ENCODE data around the gene B9D1.
"Not testable (repeated sequence)": the region's sequence is repeated elsewhere in the genome, so short reads cannot be mapped to it uniquely, and the experiment has no call there.

The B9D1 gene

DNA sequence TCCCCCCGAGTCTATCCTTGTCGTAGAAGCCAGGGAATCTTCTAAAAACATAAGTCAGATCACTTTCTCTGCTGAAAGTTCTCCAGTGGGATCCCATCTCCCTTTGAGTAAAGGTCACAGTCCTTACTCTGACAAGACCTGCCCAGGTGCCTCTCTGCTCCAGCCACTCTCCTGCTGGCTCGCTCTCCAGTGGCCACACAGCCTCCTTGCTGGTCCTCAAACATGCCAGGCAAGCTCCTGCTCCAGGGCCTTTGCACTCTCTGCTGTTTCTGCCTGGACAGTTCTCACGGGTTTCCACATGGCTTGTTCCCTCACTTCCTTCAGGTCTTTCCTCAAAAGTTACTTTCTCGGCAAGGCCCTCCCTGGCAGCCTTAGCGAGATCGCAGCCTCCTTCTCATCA lies 3.4 kb downstream of the B9D1 start:
- Histone ChIP-seq H3K4me3 (ENCODE audit: low read depth in 1 of 2, low read length in 2 of 2) (no peak overlapping the region), H3K27ac (ENCODE audit: low read depth, low read length) (no peak overlapping the region), H3K36me3 (ENCODE audit: control insufficient read depth in 1 of 2, insufficient read depth in 2 of 2, low read length in 2 of 2) (no peaks in the 10 kb centered on the region), H3K4me1 (ENCODE audit: control insufficient read depth in 1 of 2, insufficient read depth in 2 of 2, low read length in 2 of 2) (peaks cover 11 to 18% of the 10 kb centered on the region in 2 donors), H3K27me3 (ENCODE audit: control insufficient read depth in 1 of 2, insufficient read depth in 2 of 2, low read length in 2 of 2) (peaks cover 0 to 2% of the 10 kb centered on the region in 2 donors), H3K9ac (ENCODE audit: low read depth in 1 of 2, low read length in 2 of 2) (no peak overlapping the region), H3K9me3 (ENCODE audit: control insufficient read depth in 1 of 2, low read length in 2 of 2) (no peaks in the 10 kb centered on the region)

DNA sequence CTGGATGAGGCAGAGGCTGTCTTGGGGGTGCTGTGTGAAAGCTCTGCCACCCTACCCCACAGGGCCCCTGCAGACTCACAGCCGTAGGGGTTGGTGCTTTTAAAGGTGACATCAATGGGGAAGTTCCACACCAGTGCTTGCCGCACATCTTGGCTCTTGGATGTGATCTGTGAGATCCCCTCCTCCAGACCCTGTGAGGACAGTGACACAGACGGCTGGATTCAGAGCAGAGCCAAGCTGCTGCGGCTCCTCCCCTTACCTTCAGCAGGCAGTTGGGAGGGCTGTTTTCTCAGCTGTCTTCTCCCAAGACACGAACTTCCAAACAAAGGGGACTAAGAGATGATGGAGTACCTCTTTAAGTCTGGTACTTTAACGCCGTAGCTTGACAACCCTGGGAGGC lies 4.8 kb downstream of the B9D1 start:
- Histone ChIP-seq H3K4me3 (ENCODE audit: low read depth in 1 of 2, low read length in 2 of 2) (no peak overlapping the region), H3K4me1 (ENCODE audit: control insufficient read depth in 1 of 2, insufficient read depth in 2 of 2, low read length in 2 of 2) (peaks cover 3 to 12% of the 10 kb centered on the region in 2 donors), H3K27ac (ENCODE audit: low read depth, low read length) (no peak overlapping the region), H3K36me3 (ENCODE audit: control insufficient read depth in 1 of 2, insufficient read depth in 2 of 2, low read length in 2 of 2) (no peaks in the 10 kb centered on the region), H3K9ac (ENCODE audit: low read depth in 1 of 2, low read length in 2 of 2) (no peak overlapping the region), H3K27me3 (ENCODE audit: control insufficient read depth in 1 of 2, insufficient read depth in 2 of 2, low read length in 2 of 2) (no peaks in the 10 kb centered on the region), H3K9me3 (ENCODE audit: control insufficient read depth in 1 of 2, low read length in 2 of 2) (no peaks in the 10 kb centered on the region)

DNA sequence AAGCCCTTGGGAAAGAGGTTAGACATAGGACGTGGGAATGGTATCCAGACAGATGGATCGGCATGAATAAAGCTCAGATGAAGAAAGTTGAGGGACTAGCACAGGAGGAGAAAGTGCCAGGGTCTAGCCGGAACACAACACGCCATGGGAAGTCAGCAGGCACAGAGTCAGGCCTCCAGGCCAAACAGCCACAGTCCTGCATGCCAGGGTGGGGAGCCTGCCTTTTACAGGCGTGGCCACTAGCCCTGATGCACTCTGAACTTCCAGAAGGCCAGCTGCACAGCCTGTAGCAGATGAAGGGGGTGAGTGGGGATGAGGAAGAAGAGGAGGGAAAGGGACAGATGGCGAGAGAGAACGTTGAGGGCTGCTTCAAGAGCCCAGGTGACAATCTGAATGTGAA lies 5.2 kb downstream of the B9D1 start:
- H3K9me3 ChIP-seq (ENCODE audit: control insufficient read depth in 1 of 2, low read length in 2 of 2) = no peaks in the 10 kb centered on the region
- no peak overlapping the region for H3K4me3 ChIP-seq (ENCODE audit: low read depth in 1 of 2, low read length in 2 of 2)
- peaks cover 3 to 12% of the 10 kb centered on the region in 2 donors for H3K4me1 ChIP-seq (ENCODE audit: control insufficient read depth in 1 of 2, insufficient read depth in 2 of 2, low read length in 2 of 2)
- H3K27me3 ChIP-seq (ENCODE audit: control insufficient read depth in 1 of 2, insufficient read depth in 2 of 2, low read length in 2 of 2) = no peaks in the 10 kb centered on the region
- no peaks in the 10 kb centered on the region for H3K36me3 ChIP-seq (ENCODE audit: control insufficient read depth in 1 of 2, insufficient read depth in 2 of 2, low read length in 2 of 2)
- H3K9ac ChIP-seq (ENCODE audit: low read depth in 1 of 2, low read length in 2 of 2) = no peak overlapping the region
- H3K27ac ChIP-seq (ENCODE audit: low read depth, low read length) = no peak overlapping the region

DNA sequence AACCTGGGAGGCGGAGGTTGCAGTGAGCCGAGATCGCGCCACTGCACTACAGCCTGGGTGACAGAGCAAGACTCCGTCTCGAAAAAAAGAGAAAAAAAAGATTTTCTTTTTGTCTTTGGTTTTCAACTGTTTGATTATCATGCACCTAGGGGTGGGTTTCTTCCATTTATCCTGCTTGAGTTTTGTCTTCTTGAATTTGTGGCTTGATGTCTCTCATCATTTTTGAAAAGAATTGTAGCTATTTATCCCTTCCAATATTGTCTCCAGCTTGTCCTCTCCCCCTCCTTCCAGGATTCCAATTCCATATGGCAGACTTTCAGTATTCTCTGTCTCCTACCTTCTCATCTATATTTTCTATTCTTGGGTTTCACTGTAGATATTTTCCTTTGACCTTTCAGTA lies 7.8 kb downstream of the B9D1 start:
- Histone ChIP-seq H3K9ac (ENCODE audit: low read depth in 1 of 2, low read length in 2 of 2) (no peak overlapping the region), H3K36me3 (ENCODE audit: control insufficient read depth in 1 of 2, insufficient read depth in 2 of 2, low read length in 2 of 2) (no peaks in the 10 kb centered on the region), H3K27me3 (ENCODE audit: control insufficient read depth in 1 of 2, insufficient read depth in 2 of 2, low read length in 2 of 2) (no peaks in the 10 kb centered on the region), H3K27ac (ENCODE audit: low read depth, low read length) (no peak overlapping the region), H3K4me3 (ENCODE audit: low read depth in 1 of 2, low read length in 2 of 2) (no peak overlapping the region), H3K9me3 (ENCODE audit: control insufficient read depth in 1 of 2, low read length in 2 of 2) (no peaks in the 10 kb centered on the region), H3K4me1 (ENCODE audit: control insufficient read depth in 1 of 2, insufficient read depth in 2 of 2, low read length in 2 of 2) (peaks cover 0 to 5% of the 10 kb centered on the region in 2 donors)

DNA sequence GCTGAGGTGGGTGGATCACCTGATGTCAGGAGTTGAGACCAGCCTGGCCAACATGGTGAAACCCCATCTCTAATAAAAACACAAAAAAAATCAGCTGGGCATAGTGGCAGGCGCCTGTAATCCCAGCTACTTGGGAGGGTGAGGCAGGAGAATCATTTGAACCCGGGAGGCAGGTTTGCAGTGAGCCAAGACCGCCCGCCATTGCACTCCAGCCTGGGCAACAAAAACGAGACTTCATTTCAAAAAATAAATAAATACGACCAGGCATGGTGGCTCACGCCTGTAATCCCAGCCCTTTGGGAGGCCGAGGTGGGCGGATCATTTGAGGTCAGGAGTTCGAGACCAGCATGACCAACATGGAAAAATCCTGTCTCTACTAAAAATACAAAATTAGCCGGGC lies 9.1 kb downstream of the B9D1 start:
- not testable (repeated sequence) for H3K4me3 ChIP-seq (ENCODE audit: low read depth in 1 of 2, low read length in 2 of 2); H3K9ac ChIP-seq (ENCODE audit: low read depth in 1 of 2, low read length in 2 of 2)

DNA sequence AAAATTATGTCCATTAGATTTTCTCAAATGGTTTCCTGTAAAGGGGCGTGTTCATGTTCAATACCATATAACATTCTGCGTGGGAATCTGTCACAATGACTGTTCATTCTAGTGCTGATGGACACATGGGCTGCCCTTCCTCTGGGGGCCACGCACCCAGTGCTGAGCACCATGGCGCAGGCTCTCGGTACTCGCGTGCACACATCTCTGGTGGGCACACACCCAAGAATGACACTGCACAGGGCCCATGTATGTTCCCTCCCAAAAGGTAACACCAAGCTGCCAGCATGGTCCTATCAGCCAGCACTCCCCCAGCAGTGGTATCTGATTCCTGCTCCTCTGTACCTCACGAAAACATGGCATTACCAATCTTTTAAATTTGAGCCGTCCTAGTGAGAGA lies 13.7 kb downstream of the B9D1 start:
- Histone ChIP-seq H3K9me3 (ENCODE audit: control insufficient read depth in 1 of 2, low read length in 2 of 2) (no peaks in the 10 kb centered on the region), H3K4me1 (ENCODE audit: control insufficient read depth in 1 of 2, insufficient read depth in 2 of 2, low read length in 2 of 2) (peaks cover 0 to 5% of the 10 kb centered on the region in 2 donors), H3K9ac (ENCODE audit: low read depth in 1 of 2, low read length in 2 of 2) (no peak overlapping the region), H3K4me3 (ENCODE audit: low read depth in 1 of 2, low read length in 2 of 2) (no peak overlapping the region), H3K27me3 (ENCODE audit: control insufficient read depth in 1 of 2, insufficient read depth in 2 of 2, low read length in 2 of 2) (no peaks in the 10 kb centered on the region), H3K36me3 (ENCODE audit: control insufficient read depth in 1 of 2, insufficient read depth in 2 of 2, low read length in 2 of 2) (no peaks in the 10 kb centered on the region), H3K27ac (ENCODE audit: low read depth, low read length) (no peak overlapping the region)

More for the DNA sequence above, 9.1 kb downstream of the B9D1 start:
- H3K27me3 ChIP-seq (ENCODE audit: control insufficient read depth in 1 of 2, insufficient read depth in 2 of 2, low read length in 2 of 2); H3K4me1 ChIP-seq (ENCODE audit: control insufficient read depth in 1 of 2, insufficient read depth in 2 of 2, low read length in 2 of 2); H3K27ac ChIP-seq (ENCODE audit: low read depth, low read length); H3K36me3 ChIP-seq (ENCODE audit: control insufficient read depth in 1 of 2, insufficient read depth in 2 of 2, low read length in 2 of 2); H3K9me3 ChIP-seq (ENCODE audit: control insufficient read depth in 1 of 2, low read length in 2 of 2): not testable (repeated sequence)

DNA sequence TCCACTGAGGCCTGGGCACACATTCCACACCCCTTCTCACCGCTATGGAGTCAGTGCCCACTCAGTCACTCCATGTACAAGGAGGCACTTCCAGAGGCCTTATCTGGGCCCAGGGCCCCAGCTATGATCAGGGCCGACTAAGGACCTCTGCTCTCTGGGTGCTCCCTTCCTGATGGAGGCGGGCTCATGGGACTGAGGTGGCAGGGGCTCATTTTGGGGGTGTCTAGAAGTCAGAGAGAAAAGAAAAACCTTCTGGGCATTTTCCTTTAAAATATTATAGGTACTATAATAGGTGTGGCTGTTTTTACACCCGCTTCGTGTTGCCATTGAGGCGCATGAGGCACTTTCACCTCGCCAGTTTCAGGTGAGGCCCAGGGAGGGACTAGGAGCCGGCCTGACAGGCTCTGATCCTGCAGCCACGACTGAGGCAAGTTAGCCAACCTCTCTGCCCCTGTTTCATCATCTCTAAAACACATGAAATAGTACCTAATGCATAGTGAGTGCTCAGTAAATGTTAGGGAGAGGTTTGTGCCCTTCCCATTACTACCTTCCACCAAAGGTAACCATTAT lies 14.4 kb downstream of the B9D1 start:
- no peak overlapping the region for H3K9ac ChIP-seq (ENCODE audit: low read depth in 1 of 2, low read length in 2 of 2)
- H3K4me3 ChIP-seq (ENCODE audit: low read depth in 1 of 2, low read length in 2 of 2) = no peak overlapping the region
- no peaks in the 10 kb centered on the region for H3K36me3 ChIP-seq (ENCODE audit: control insufficient read depth in 1 of 2, insufficient read depth in 2 of 2, low read length in 2 of 2)
- no peaks in the 10 kb centered on the region for H3K27me3 ChIP-seq (ENCODE audit: control insufficient read depth in 1 of 2, insufficient read depth in 2 of 2, low read length in 2 of 2)
- peaks cover 0 to 5% of the 10 kb centered on the region in 2 donors for H3K4me1 ChIP-seq (ENCODE audit: control insufficient read depth in 1 of 2, insufficient read depth in 2 of 2, low read length in 2 of 2)
- no peaks in the 10 kb centered on the region for H3K9me3 ChIP-seq (ENCODE audit: control insufficient read depth in 1 of 2, low read length in 2 of 2)
- H3K27ac ChIP-seq (ENCODE audit: low read depth, low read length) = no peak overlapping the region

DNA sequence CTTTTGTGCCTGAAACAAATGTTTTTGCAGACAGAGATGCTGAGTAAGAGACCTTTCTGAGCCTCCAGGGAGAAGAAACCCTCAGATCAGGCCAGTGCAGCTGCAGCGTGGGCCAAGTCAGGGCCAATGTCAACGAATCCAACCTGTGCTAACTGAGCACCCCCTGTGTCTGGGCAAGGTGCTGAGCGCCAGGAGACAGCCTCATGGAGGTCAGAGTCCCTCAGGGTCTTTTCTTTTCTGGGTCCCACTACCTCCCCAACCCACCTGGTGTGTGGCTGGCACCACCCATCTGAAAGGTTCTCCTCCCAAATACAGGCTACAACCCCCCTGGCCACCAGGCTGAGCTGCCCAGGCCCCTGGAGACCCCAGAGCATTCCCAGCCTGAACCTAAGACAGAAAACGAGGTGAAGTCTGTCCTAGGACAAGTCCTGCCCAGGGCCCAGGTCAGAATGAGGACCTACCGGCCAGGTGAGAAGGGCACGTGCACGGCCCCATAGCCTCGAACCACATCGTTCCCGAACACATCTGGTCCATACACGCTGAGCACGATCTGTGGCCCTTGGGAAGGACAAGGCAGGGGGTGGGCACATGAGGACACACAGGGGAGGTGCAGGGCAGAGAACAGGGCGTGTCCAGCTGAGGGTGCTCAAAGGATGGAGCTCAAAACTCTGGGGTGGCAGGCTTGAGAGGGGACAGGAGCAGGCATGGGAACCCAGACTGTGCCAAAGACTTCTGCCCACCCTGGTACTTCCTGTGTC lies 15.0 kb downstream of the B9D1 start:
- H3K9me3 ChIP-seq (ENCODE audit: control insufficient read depth in 1 of 2, low read length in 2 of 2) = no peaks in the 10 kb centered on the region
- H3K9ac ChIP-seq (ENCODE audit: low read depth in 1 of 2, low read length in 2 of 2) = no peak overlapping the region
- no peak overlapping the region for H3K27ac ChIP-seq (ENCODE audit: low read depth, low read length)
- peaks cover 0 to 5% of the 10 kb centered on the region in 2 donors for H3K4me1 ChIP-seq (ENCODE audit: control insufficient read depth in 1 of 2, insufficient read depth in 2 of 2, low read length in 2 of 2)
- no peak overlapping the region for H3K4me3 ChIP-seq (ENCODE audit: low read depth in 1 of 2, low read length in 2 of 2)
- H3K27me3 ChIP-seq (ENCODE audit: control insufficient read depth in 1 of 2, insufficient read depth in 2 of 2, low read length in 2 of 2) = no peaks in the 10 kb centered on the region
- H3K36me3 ChIP-seq (ENCODE audit: control insufficient read depth in 1 of 2, insufficient read depth in 2 of 2, low read length in 2 of 2) = no peaks in the 10 kb centered on the region

DNA sequence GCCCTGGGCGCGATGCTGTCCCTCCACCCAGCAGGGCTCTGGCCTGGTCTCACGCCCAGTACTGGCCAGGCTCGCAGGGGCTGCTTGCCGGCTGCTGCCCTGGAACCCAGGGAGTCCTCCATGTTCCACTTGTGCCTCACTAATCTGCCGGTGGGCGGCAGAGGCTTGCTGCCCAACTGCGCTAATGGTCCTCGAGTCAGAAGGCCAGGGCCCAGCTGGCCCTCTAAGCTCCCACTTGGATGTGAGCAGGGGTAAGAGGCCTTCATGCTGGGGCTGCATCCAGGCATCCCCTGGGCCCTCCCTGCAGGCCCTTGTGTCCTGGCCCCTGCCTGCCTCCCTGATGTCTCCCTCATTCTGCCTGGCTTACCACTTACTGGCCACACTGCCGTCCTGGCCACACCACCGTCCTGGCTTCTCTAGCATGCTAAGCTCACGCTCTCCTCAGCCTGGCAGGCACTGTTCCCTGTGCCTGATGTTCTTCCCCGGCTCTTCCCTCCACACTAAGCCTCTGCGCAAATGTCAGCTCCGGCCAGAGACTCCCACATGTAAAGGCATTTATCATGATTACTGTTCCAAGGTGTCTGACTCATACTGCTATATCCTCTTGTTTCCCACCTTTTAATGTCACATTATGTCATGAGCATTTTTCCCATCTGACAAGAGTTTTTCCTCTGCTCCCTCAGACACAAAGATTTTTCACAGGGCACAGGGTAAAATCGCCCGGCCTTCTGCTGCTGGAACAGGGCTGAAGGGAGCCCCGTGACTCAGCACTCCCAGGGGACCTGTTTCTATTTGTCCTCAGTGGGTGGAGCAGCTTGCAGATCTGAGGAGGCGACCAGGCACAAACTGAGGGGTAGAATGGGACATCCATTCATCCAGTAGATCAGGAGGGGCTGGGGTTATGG lies 15.9 kb downstream of the B9D1 start:
- Histone ChIP-seq H3K9ac (ENCODE audit: low read depth in 1 of 2, low read length in 2 of 2) (peak overlapping the region in 1 of 2 donors; percentile 25), H3K4me3 (ENCODE audit: low read depth in 1 of 2, low read length in 2 of 2) (no peak overlapping the region), H3K36me3 (ENCODE audit: control insufficient read depth in 1 of 2, insufficient read depth in 2 of 2, low read length in 2 of 2) (no peaks in the 10 kb centered on the region), H3K4me1 (ENCODE audit: control insufficient read depth in 1 of 2, insufficient read depth in 2 of 2, low read length in 2 of 2) (peaks cover 0 to 5% of the 10 kb centered on the region in 2 donors), H3K27me3 (ENCODE audit: control insufficient read depth in 1 of 2, insufficient read depth in 2 of 2, low read length in 2 of 2) (no peaks in the 10 kb centered on the region), H3K27ac (ENCODE audit: low read depth, low read length) (peak overlapping the region; percentile 32), H3K9me3 (ENCODE audit: control insufficient read depth in 1 of 2, low read length in 2 of 2) (no peaks in the 10 kb centered on the region)

Data from duodenal mucosa (tissue), 2 donors.